HG03103 (cell line): Measurements from ENCODE around the gene TMEM258.

ENCODE experiments used
- ATAC-seq: cut with Tn5 transposase; IDR thresholded peaks from one replicate; pipeline ENCODE4 v1.9.1; 2021; ENCODE audit warnings: low read depth; ENCODE audit not compliant: unreplicated experiment

TMEM258 gene

GRCh38 chr11:61826930-61827570, 34.7 kb upstream of the TMEM258 start:
- peak; percentile 1 for ATAC-seq

GRCh38 chr11:61820174-61820573, 27.8 kb upstream of the TMEM258 start:
- ATAC-seq = no peak

- no peak for ATAC-seq
Observed at GRCh38 chr11:61817471-61818202, 25.2 kb upstream of the TMEM258 start.

- no peak for ATAC-seq
Observed at GRCh38 chr11:61816736-61817455, 24.5 kb upstream of the TMEM258 start, which contains the start of gene FADS1. TSS of gene FADS1 (minus strand) at chr11:61817003. CDS start at chr11:61816929, 74 bp downstream.

GRCh38 chr11:61815790-61816735, 23.7 kb upstream of the TMEM258 start:
- no peak for ATAC-seq

GRCh38 chr11:61814958-61815789, 22.8 kb upstream of the TMEM258 start:
- ATAC-seq = no peak

- ATAC-seq = no peak
Observed at GRCh38 chr11:61814247-61814957, 22.0 kb upstream of the TMEM258 start.

GRCh38 chr11:61812736-61813411, 20.5 kb upstream of the TMEM258 start:
- no peak for ATAC-seq

GRCh38 chr11:61811831-61812230, 19.4 kb upstream of the TMEM258 start:
- no peak for ATAC-seq

- ATAC-seq = no peak
Observed at GRCh38 chr11:61810671-61811175, 18.3 kb upstream of the TMEM258 start.

GRCh38 chr11:61806785-61807184, 14.4 kb upstream of the TMEM258 start:
- no peak for ATAC-seq

- ATAC-seq = no peak
Observed at GRCh38 chr11:61805146-61805545, 12.7 kb upstream of the TMEM258 start.

GRCh38 chr11:61803889-61804647, 11.7 kb upstream of the TMEM258 start:
- no peak for ATAC-seq

GRCh38 chr11:61802605-61803004, 10.2 kb upstream of the TMEM258 start:
- no peak for ATAC-seq

- ATAC-seq = no peak
Observed at GRCh38 chr11:61800331-61801281, 8.2 kb upstream of the TMEM258 start.

- ATAC-seq = no peak
Observed at GRCh38 chr11:61799665-61800284, 7.4 kb upstream of the TMEM258 start.
